ENCODE data around the gene KRTAP9-7. TPM values are rescaled to one million over a fixed set of nuclear protein-coding genes. Genes with fewer than 3 reads are reported as not detected.

KRTAP9-7 gene
- total RNA-seq, 4 donors from 2014 or later, result not detected

DNA sequence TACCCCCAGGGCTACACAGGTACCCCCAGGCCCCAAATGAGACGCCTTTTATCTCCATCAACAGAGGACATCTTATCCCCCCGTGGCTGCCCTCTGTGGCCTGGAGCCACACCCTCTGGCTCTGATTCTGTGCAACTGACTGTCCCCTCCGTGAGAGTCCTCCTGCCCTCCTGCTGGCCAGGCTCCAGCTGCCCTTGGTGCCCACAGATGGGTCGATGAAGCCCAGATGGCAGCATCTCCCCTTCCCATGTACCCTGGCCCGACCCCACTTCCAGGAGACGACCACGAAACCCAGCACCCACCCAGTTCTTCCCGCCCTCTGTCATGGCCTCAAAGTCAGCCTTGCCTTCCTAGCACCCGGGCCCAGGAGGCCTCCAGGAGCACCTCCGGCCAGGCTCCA lies 49.6 kb downstream of the KRTAP9-7 start:
- Histone ChIP-seq H3K4me3 (no peak overlapping the region), H3K27me3 (no peaks in the 10 kb centered on the region), H3K27ac (replicated peaks in 1 of 4) (no peak overlapping the region), H3K4me1 (no peaks in the 10 kb centered on the region), H3K36me3 (no peaks in the 10 kb centered on the region), H3K9me3 (peaks cover 0 to 4% (median 0%) of the 10 kb centered on the region in 4 donors)
- WGBS, result 89% methylated on average over 3 of the region's 10 CpGs
- intact Hi-C loops (cut with DNase I), result no loop called here
- TF ChIP-seq POLR2A (IDR thresholded peaks at IDR 0.05; ENCODE audit: low read depth), result no peak
- no peak for TF ChIP-seq EP300 (IDR thresholded peaks at IDR 0.05)
- no peak for TF ChIP-seq POLR2AphosphoS5 (IDR thresholded peaks at IDR 0.05)
- TF ChIP-seq, protein P1, sequence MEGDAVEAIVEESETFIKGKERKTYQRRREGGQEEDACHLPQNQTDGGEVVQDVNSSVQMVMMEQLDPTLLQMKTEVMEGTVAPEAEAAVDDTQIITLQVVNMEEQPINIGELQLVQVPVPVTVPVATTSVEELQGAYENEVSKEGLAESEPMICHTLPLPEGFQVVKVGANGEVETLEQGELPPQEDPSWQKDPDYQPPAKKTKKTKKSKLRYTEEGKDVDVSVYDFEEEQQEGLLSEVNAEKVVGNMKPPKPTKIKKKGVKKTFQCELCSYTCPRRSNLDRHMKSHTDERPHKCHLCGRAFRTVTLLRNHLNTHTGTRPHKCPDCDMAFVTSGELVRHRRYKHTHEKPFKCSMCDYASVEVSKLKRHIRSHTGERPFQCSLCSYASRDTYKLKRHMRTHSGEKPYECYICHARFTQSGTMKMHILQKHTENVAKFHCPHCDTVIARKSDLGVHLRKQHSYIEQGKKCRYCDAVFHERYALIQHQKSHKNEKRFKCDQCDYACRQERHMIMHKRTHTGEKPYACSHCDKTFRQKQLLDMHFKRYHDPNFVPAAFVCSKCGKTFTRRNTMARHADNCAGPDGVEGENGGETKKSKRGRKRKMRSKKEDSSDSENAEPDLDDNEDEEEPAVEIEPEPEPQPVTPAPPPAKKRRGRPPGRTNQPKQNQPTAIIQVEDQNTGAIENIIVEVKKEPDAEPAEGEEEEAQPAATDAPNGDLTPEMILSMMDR (IDR thresholded peaks at IDR 0.05), result no peak
- no peak for DNase-seq (ENCODE audit: extremely low spot score)

DNA sequence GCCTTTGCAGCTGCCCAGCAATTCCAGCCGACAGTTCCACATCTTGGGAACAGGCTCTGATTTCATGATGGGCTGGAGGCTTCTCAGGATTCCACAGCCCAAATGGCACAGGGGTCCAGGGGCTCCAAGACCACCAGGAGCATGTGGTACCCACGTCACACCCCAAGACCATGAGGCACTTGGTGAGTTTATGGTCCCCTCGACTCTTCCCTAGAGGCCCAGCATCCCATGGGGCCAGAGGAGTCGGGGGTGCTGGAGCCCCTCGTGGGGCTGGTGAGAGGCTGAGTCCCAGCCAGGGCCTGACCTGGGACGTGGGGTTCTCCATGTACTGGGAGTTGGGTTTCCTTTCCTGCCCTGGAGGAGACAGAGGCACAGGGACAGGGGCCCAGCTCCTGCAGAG lies 50.1 kb downstream of the KRTAP9-7 start:
- no peaks in the 10 kb centered on the region for H3K27me3 ChIP-seq
- H3K36me3 ChIP-seq, result no peaks in the 10 kb centered on the region
- intact Hi-C loops (cut with DNase I), result no loop called here
- H3K27ac ChIP-seq (replicated peaks in 1 of 4), result no peak overlapping the region
- WGBS, result 100% methylated on average over 1 of the region's 6 CpGs
- TF ChIP-seq EP300 (IDR thresholded peaks at IDR 0.05) (no peak), POLR2A (IDR thresholded peaks at IDR 0.05; ENCODE audit: low read depth) (no peak), POLR2AphosphoS5 (IDR thresholded peaks at IDR 0.05) (no peak)
- TF ChIP-seq, protein P1 (IDR thresholded peaks at IDR 0.05), result no peak
- no peaks in the 10 kb centered on the region for H3K9me3 ChIP-seq
- H3K4me1 ChIP-seq, result no peaks in the 10 kb centered on the region
- no peak for DNase-seq (ENCODE audit: extremely low spot score)
- H3K4me3 ChIP-seq, result no peak overlapping the region

Small RNA genes lying within 50 kb of the gene (small RNA-seq; reads per million reads assigned to genes)
- 0 reads per million in 3 donors for gene KRTAP9-10P

Other genes with a start within 250 kb of the KRTAP9-7 start
- gene KRTAP1-5, start 248.5 kb upstream of the KRTAP9-7 start, total RNA-seq, result not detected
- gene KRTAP1-4, start 245.5 kb upstream of the KRTAP9-7 start, total RNA-seq, result not detected
- gene KRTAP1-3, start 240.8 kb upstream of the KRTAP9-7 start, total RNA-seq, result not detected
- not detected for gene KRTAP1-1, start 234.2 kb upstream of the KRTAP9-7 start, total RNA-seq
- not detected for gene KRTAP2-1, start 228.4 kb upstream of the KRTAP9-7 start, total RNA-seq
- not detected for gene KRTAP2-2, start 220.5 kb upstream of the KRTAP9-7 start, total RNA-seq
- gene KRTAP2-3, start 215.6 kb upstream of the KRTAP9-7 start, total RNA-seq, result not detected
- gene KRTAP2-4, start 209.8 kb upstream of the KRTAP9-7 start, total RNA-seq, result not detected
- not detected for gene KRTAP4-7, start 191.5 kb upstream of the KRTAP9-7 start, total RNA-seq
- gene KRTAP4-8, start 177.6 kb upstream of the KRTAP9-7 start, total RNA-seq, result not detected
- gene KRTAP4-16, start 173.5 kb upstream of the KRTAP9-7 start, total RNA-seq, result not detected
- gene KRTAP4-9, start 170.3 kb upstream of the KRTAP9-7 start, total RNA-seq, result not detected
- not detected for gene KRTAP4-11, start 157.3 kb upstream of the KRTAP9-7 start, total RNA-seq
- gene KRTAP4-12, start 151.5 kb upstream of the KRTAP9-7 start, total RNA-seq, result not detected
- not detected for gene KRTAP4-6, start 135.2 kb upstream of the KRTAP9-7 start, total RNA-seq
- gene KRTAP4-5, start 125.9 kb upstream of the KRTAP9-7 start, total RNA-seq, result not detected
- gene KRTAP4-4, start 115.0 kb upstream of the KRTAP9-7 start, total RNA-seq, result not detected
- gene KRTAP4-3, start 107.5 kb upstream of the KRTAP9-7 start, total RNA-seq, result not detected
- not detected for gene KRTAP4-2, start 97.5 kb upstream of the KRTAP9-7 start, total RNA-seq
- not detected for gene KRTAP4-1, start 90.8 kb upstream of the KRTAP9-7 start, total RNA-seq
- not detected for gene KRTAP9-1, start 85.8 kb upstream of the KRTAP9-7 start, total RNA-seq
- not detected for gene KRTAP9-2, start 49.0 kb upstream of the KRTAP9-7 start, total RNA-seq
- not detected for gene KRTAP9-3, start 43.2 kb upstream of the KRTAP9-7 start, total RNA-seq
- not detected for gene KRTAP9-8, start 37.7 kb upstream of the KRTAP9-7 start, total RNA-seq
- gene KRTAP9-4, start 26.0 kb upstream of the KRTAP9-7 start, total RNA-seq, result not detected
- not detected for gene KRTAP9-9, start 20.3 kb upstream of the KRTAP9-7 start, total RNA-seq
- gene KRTAP9-6, start 10.3 kb upstream of the KRTAP9-7 start, total RNA-seq, result not detected
- not detected for gene KRTAP29-1, start 27.2 kb downstream of the KRTAP9-7 start, total RNA-seq
- not detected for gene KRTAP16-1, start 33.6 kb downstream of the KRTAP9-7 start, total RNA-seq
- not detected for gene KRTAP17-1, start 40.0 kb downstream of the KRTAP9-7 start, total RNA-seq
- not detected for gene KRT33A, start 75.1 kb downstream of the KRTAP9-7 start, total RNA-seq
- not detected for gene KRT33B, start 94.1 kb downstream of the KRTAP9-7 start, total RNA-seq
- gene KRT34, start 106.6 kb downstream of the KRTAP9-7 start, total RNA-seq, result not detected
- gene KRT31, start 121.9 kb downstream of the KRTAP9-7 start, total RNA-seq, result not detected
- not detected for gene KRT37, start 148.9 kb downstream of the KRTAP9-7 start, total RNA-seq
- not detected for gene KRT38, start 165.3 kb downstream of the KRTAP9-7 start, total RNA-seq
- not detected for gene KRT32, start 191.7 kb downstream of the KRTAP9-7 start, total RNA-seq
- gene KRT35, start 205.5 kb downstream of the KRTAP9-7 start, total RNA-seq, result not detected
- not detected for gene KRT36, start 214.2 kb downstream of the KRTAP9-7 start, total RNA-seq
- gene KRT13, start 229.9 kb downstream of the KRTAP9-7 start, total RNA-seq, result 10 to 100 TPM in 1 of 4 donors, under 1 TPM in 2, not detected in 1; 0.39 to 23.3 (median 0.52) TPM
- gene KRT15, start 243.2 kb downstream of the KRTAP9-7 start, total RNA-seq, result 1 to 10 TPM in 1 of 4 donors, not detected in 3; 3.3 TPM

Data from esophagus muscularis mucosa (tissue), 4 donors.